Mucosa of descending colon (tissue), 3 donors: ENCODE measurements around the gene NPC1L1. TPM values are rescaled to one million over a fixed set of nuclear protein-coding genes. Genes with fewer than 3 reads are reported as not detected.

Source experiments
- ATAC-seq: fragments of 200-7000 bp; cut with Tn5 transposase; one replicate; pipeline ENCODE4 v1.9.1; 2020; ENCODE audit warnings: mild to moderate bottlenecking, moderate library complexity
- DNase-seq, 3 donors: peaks; one replicate each; pipeline ENCODE4 v3.0.0-alpha.2; 2020
- H3K36me3 ChIP-seq: fragments of 200-600 bp; one replicate; pipeline ENCODE4 v1.8.0; 2021; ENCODE audit warnings: low read depth, mild to moderate bottlenecking
- H3K4me1 ChIP-seq: fragments of 200-600 bp; one replicate; pipeline ENCODE4 v1.8.0; 2021; ENCODE audit warnings: low read depth, mild to moderate bottlenecking
- H3K4me3 ChIP-seq: fragments of 200-600 bp; one replicate; pipeline ENCODE4 v1.8.0; 2021; ENCODE audit warnings: mild to moderate bottlenecking
- H3K9me3 ChIP-seq: fragments of 200-600 bp; one replicate; pipeline ENCODE4 v1.8.0; 2021; ENCODE audit warnings: mild to moderate bottlenecking
- CTCF ChIP-seq: fragments of 200-600 bp; IDR thresholded peaks from one replicate; pipeline ENCODE4 v1.8.0; 2022; ENCODE audit warnings: antibody characterized with exemption, mild to moderate bottlenecking
- intact Hi-C, 2 donors: fragments of 100-400 bp; cut with DNase I in 1 of 2; cut with micrococcal nuclease in 1 of 2; formaldehyde crosslinking; loops; one replicate each; pipeline versions ENCODE4 v1.11.0 to v1.11.1; 2022; cut with DNase I, micrococcal nuclease
- total RNA-seq, 3 donors: library from RNA; stranded (reverse); fragmentation: NEBNext Ultra II Directional in 2 of 3; extraction: Animal tissue kit (Norgen Biotek cat#: 25700) in 2 of 3; gene quantifications; one replicate each; pipeline versions ENCODE4 v1.2.1 to v1.2.4, GENCODE V29; 2021 to 2023
- donor health status: DM: no; HTN: no; CAD: no; lungs with moderate emphysema.
- donor health status: DM: no; HTN: no; CAD: no.
- donor health status: DM: no; HTN: yes; CAD: no.

Gene NPC1L1
- total RNA-seq, 3 donors from 2014 or later = 0.12 to 0.82 TPM; not detected in 1

- H3K9me3 ChIP-seq = no peaks in the 10 kb centered on the region
- intact Hi-C loops = no loop called here
- no peaks in the 10 kb centered on the region for H3K36me3 ChIP-seq
- H3K4me3 ChIP-seq = peak within 1 kb of the TSS; percentile 93
- DNase-seq (peak; percentile 86 to 91 (median 88)), ATAC-seq (peak; percentile 96)
- H3K4me1 ChIP-seq = peaks cover 31% of the 10 kb centered on the region
- no peak for TF ChIP-seq CTCF
Observed at GRCh38 chr7:44490351-44491200, 50.6 kb downstream of the NPC1L1 start, which contains the start of gene NUDCD3. Gene NUDCD3, minus strand, starts transcription at chr7:44490658. Its CDS starts 58 bp downstream, at chr7:44490600.

GRCh38 chr7:44489955-44490350, 51.2 kb downstream of the NPC1L1 start:
- Histone ChIP-seq H3K4me1 (peaks cover 31% of the 10 kb centered on the region), H3K36me3 (no peaks in the 10 kb centered on the region), H3K9me3 (no peaks in the 10 kb centered on the region), H3K4me3 (peak overlapping the region; percentile 93)
- no peak for TF ChIP-seq CTCF
- ATAC-seq (peak; percentile 70), DNase-seq (peak; percentile 56 to 67 (median 59))
- intact Hi-C loops = no loop called here

- no peaks in the 10 kb centered on the region for H3K9me3 ChIP-seq
- intact Hi-C loops = no loop called here
- peaks cover 31% of the 10 kb centered on the region for H3K4me1 ChIP-seq
- no peak for TF ChIP-seq CTCF
- no peak overlapping the region for H3K4me3 ChIP-seq
- ATAC-seq (no peak), DNase-seq (no peak)
- H3K36me3 ChIP-seq = no peaks in the 10 kb centered on the region
Observed at GRCh38 chr7:44488955-44489354, 52.2 kb downstream of the NPC1L1 start.

GRCh38 chr7:44486693-44487092, 54.4 kb downstream of the NPC1L1 start:
- Histone ChIP-seq H3K36me3 (no peaks in the 10 kb centered on the region), H3K4me3 (no peak overlapping the region), H3K9me3 (no peaks in the 10 kb centered on the region), H3K4me1 (peaks cover 31% of the 10 kb centered on the region)
- TF ChIP-seq CTCF = no peak
- ATAC-seq = peak; percentile 52
- DNase-seq = no peak
- intact Hi-C loops = no loop called here

GRCh38 chr7:44486001-44486400, 55.1 kb downstream of the NPC1L1 start:
- peaks cover 31% of the 10 kb centered on the region for H3K4me1 ChIP-seq
- H3K4me3 ChIP-seq = no peak overlapping the region
- no peak for ATAC-seq
- intact Hi-C loops = no loop called here
- DNase-seq = no peak
- TF ChIP-seq CTCF = no peak
- H3K36me3 ChIP-seq = no peaks in the 10 kb centered on the region
- H3K9me3 ChIP-seq = no peaks in the 10 kb centered on the region
